ENCODE data around the gene MYH8. TPM values are rescaled to one million over a fixed set of nuclear protein-coding genes. Genes with fewer than 3 reads are reported as not detected.

Gene MYH8
- total RNA-seq: not detected

DNA sequence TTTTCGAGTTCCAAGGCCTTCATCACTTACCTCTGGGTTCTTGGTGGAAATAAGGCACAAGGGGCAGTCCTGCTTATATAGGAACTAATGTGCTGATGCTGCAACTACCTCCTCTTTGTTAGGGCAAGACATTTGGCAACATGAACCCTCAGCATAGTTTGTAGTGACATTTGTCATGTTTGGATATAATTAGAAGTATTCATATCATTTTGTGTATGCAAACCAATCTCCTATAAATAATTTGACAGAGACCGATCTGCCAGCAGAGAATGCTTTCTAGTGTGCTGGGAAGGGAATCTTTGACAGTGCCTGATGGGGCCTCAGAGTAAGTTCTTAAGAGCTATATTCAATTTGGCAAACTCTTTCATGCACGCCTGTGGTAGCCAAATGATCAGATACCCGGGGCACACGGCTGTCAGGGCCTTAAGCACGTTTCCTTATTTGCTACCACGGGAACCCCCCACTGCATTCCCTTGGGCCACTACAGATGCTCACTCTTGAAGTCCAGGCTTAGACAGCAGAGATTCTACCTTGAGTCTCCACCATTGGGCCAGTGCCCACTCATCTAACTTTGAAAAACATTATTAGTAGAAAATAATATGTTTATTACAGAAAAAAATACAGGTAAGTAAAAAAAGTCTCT lies at the start of gene MYH8:
MYH8 (minus strand) TSS at position 51 of the 643 bp plus-strand sequence. CDS start 1,723 bp downstream, outside the sequence.
- no peak within 1 kb of the TSS for H3K27ac ChIP-seq
- DNase-seq (no peak), ATAC-seq (no peak)
- WGBS, 2 donors: 65 to 67% methylated on average over 7 of the region's 7 CpGs
- no peaks in the 10 kb centered on the region for H3K4me1 ChIP-seq
- H3K27me3 ChIP-seq: no peaks in the 10 kb centered on the region
- H3K9me3 ChIP-seq: peaks cover 0 to 5% (median 0%) of the 10 kb centered on the region in 3 donors
- intact Hi-C loops (cut with DNase I): no loop called here
- no peaks in the 10 kb centered on the region for H3K36me3 ChIP-seq (replicated peaks in 1 of 2; ENCODE audit: insufficient read depth in 1 of 2, low read depth in 2 of 2)
- TF ChIP-seq POLR2A (IDR thresholded peaks at IDR 0.05): no peak
- TF ChIP-seq, protein P1, sequence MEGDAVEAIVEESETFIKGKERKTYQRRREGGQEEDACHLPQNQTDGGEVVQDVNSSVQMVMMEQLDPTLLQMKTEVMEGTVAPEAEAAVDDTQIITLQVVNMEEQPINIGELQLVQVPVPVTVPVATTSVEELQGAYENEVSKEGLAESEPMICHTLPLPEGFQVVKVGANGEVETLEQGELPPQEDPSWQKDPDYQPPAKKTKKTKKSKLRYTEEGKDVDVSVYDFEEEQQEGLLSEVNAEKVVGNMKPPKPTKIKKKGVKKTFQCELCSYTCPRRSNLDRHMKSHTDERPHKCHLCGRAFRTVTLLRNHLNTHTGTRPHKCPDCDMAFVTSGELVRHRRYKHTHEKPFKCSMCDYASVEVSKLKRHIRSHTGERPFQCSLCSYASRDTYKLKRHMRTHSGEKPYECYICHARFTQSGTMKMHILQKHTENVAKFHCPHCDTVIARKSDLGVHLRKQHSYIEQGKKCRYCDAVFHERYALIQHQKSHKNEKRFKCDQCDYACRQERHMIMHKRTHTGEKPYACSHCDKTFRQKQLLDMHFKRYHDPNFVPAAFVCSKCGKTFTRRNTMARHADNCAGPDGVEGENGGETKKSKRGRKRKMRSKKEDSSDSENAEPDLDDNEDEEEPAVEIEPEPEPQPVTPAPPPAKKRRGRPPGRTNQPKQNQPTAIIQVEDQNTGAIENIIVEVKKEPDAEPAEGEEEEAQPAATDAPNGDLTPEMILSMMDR (IDR thresholded peaks at IDR 0.05): no peak
- no peak within 1 kb of the TSS for H3K4me3 ChIP-seq

DNA sequence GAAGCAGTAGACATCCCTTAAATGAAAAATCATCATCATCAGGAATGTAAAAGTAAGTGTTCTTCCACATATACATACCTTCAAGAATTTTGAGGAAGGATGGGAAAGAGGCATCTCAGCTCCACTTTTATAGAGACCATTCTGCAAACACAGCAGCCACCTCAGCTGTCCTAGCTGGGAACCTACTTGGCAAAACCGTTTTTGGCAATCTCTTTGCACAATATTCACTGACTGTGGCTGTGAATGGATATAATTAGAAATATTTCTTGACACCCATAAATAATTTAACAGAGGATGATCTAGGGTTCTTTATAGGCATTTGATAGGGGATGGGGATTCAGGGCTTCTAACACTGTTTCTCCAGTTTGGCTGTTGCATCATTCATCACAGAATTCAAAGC lies 47.7 kb upstream of the MYH8 start, which contains the start of gene MYH4:
MYH4 (minus strand) TSS at position 101 of the 400 bp plus-strand sequence. CDS start 2,814 bp downstream, outside the sequence.
- ATAC-seq: no peak
- Histone ChIP-seq H3K4me3 (no peak within 1 kb of the TSS), H3K27me3 (no peaks in the 10 kb centered on the region), H3K9me3 (no peaks in the 10 kb centered on the region), H3K27ac (no peak within 1 kb of the TSS), H3K4me1 (no peaks in the 10 kb centered on the region), H3K36me3 (replicated peaks in 1 of 2; ENCODE audit: insufficient read depth in 1 of 2, low read depth in 2 of 2) (no peaks in the 10 kb centered on the region)
- 25 to 30% methylated on average over 1 of the region's 1 CpG for whole genome bisulfite sequencing, 2 donors
- TF ChIP-seq POLR2A (IDR thresholded peaks at IDR 0.05): no peak
- TF ChIP-seq, protein P1 (IDR thresholded peaks at IDR 0.05): no peak
- intact Hi-C loops (cut with DNase I): no loop called here
- DNase-seq: no peak

DNA sequence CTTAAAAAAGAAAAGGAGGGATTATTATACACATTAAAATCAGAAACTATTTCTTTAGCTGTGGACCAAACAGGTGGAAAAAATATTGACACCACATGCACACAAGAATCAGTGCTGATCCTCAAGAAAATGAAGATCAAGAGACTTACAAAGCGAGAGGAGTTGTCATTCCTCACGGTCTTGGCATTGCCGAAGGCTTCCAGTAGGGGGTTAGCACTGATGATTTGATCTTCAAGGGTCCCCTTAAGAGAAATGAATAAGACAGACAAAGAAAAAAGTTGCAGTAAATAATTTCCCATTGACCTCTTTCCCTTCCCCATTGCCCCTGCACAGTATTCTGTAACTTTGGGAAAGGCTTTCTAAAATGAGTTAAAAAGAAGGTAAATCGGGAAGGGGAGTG lies 41.7 kb upstream of the MYH8 start:
- 49% methylated on average over 4 of the region's 4 CpGs for WGBS, 2 donors
- ATAC-seq (no peak), DNase-seq (no peak)
- TF ChIP-seq, protein P1 (IDR thresholded peaks at IDR 0.05): no peak
- TF ChIP-seq POLR2A (IDR thresholded peaks at IDR 0.05): no peak
- Histone ChIP-seq H3K9me3 (no peaks in the 10 kb centered on the region), H3K27ac (no peak overlapping the region), H3K4me1 (no peaks in the 10 kb centered on the region), H3K36me3 (replicated peaks in 1 of 2; ENCODE audit: insufficient read depth in 1 of 2, low read depth in 2 of 2) (no peaks in the 10 kb centered on the region), H3K4me3 (no peak overlapping the region), H3K27me3 (no peaks in the 10 kb centered on the region)
- intact Hi-C loops (cut with DNase I): no loop called here

DNA sequence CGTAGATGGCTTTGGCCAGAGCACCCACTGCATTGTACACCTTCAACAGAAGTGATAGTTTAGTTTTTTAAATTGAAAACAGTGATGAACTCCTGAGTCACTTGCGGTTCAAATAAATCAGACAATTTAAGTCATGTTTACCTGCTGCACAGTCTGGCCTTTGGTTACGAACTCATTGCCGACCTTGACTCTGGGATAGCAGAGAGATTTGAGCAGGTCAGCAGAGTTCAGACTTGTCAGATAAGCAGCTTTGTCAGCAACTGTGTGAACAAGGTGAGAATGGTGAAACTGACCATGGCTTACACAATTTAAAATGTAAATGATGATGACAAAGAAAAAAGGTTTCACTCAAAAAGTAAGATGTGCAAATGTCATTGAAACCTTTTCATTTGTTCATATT lies 38.3 kb upstream of the MYH8 start:
- TF ChIP-seq, protein P1 (IDR thresholded peaks at IDR 0.05): no peak
- TF ChIP-seq POLR2A (IDR thresholded peaks at IDR 0.05): no peak
- no peak for ATAC-seq
- H3K9me3 ChIP-seq: no peaks in the 10 kb centered on the region
- no peak overlapping the region for H3K4me3 ChIP-seq
- H3K4me1 ChIP-seq: no peaks in the 10 kb centered on the region
- H3K36me3 ChIP-seq (replicated peaks in 1 of 2; ENCODE audit: insufficient read depth in 1 of 2, low read depth in 2 of 2): no peaks in the 10 kb centered on the region
- DNase-seq: no peak
- WGBS, 2 donors: 30% methylated on average over 4 of the region's 4 CpGs
- intact Hi-C loops (cut with DNase I): no loop called here
- no peaks in the 10 kb centered on the region for H3K27me3 ChIP-seq
- no peak overlapping the region for H3K27ac ChIP-seq

DNA sequence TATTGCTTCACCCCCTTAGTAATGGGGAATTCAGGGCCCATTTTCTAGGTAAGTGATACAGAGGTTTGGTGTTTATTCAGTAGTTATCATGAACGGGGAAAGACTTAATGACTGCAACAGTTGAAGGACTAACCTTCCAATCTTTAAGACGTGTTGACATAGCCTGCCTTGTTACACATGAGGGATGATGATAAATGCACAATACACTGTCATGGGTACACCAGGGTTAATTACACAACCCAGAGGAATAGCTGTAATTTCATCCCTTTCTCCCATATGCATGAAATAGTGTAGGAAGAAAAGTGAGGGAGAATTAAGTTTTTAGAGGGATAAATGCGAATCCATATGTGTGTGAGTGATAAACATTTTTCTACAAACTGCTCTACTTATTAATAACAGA lies 37.0 kb upstream of the MYH8 start:
- H3K36me3 ChIP-seq (replicated peaks in 1 of 2; ENCODE audit: insufficient read depth in 1 of 2, low read depth in 2 of 2): no peaks in the 10 kb centered on the region
- 28 to 30% methylated on average over 3 of the region's 3 CpGs for WGBS, 2 donors
- no peak for DNase-seq
- no peaks in the 10 kb centered on the region for H3K9me3 ChIP-seq
- H3K27ac ChIP-seq: no peak overlapping the region
- no peak for ATAC-seq
- H3K4me3 ChIP-seq: no peak overlapping the region
- no peaks in the 10 kb centered on the region for H3K27me3 ChIP-seq
- no peaks in the 10 kb centered on the region for H3K4me1 ChIP-seq
- intact Hi-C loops (cut with DNase I): no loop called here
- TF ChIP-seq, protein P1 (IDR thresholded peaks at IDR 0.05): no peak
- TF ChIP-seq POLR2A (IDR thresholded peaks at IDR 0.05): no peak

Measured in body of pancreas (tissue), 4 donors.